Activated naive CD8-positive, alpha-beta T cell treated with anti-CD3 and anti-CD28 coated beads, Interleukin-2, amount 50 U/mL, for 16 hours (primary cell): ENCODE measurements around the gene PCCA.
"Not testable (repeated sequence)": the region's sequence is repeated elsewhere in the genome, so short reads cannot be mapped to it uniquely, and the experiment has no call there.

Experiments used
- DNase-seq: peaks from one replicate; pipeline ENCODE4 v3.0.0-alpha.2; 2020; ENCODE audit warnings: low read depth, low spot score

PCCA gene

DNA sequence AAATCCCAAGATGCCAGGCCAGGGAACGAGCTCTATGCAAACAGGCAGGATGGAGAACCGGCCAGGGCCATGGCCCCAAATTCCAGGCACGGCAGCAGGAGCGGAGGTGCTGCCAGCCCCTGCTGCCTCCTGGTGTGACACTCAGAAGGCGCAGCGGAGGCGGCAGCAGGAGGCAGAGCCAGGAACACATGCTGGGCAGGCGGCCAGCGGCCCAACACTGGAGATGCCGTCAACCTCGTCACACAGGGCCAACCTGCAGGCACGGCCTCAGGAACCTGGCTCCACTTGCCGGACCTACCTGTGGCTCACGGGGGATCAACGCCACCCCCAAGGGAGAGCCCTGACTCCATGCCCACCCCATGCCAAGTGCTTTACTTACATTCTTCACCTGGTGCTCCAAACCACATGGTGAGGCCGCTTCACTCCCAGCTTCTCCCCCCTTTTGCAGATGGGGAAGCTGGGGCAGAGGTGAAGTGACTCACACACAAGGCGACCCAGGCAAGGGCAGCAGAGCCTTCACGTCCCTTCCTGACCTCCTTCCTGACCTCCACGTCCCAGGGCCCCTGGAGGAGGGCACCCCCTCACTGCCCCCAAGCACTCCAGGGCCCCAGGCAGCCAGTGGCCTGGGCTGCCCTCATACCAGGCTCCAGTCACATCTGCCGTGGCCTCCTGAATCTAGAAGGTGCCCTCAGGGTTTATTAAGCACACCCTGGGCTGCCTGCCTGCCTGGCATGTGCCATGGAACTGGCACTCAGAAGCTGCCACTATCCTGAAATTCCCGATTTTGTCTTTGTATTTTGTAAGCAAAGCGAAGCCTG lies 456.2 kb downstream of the PCCA start:
- no peak for DNase-seq

DNA sequence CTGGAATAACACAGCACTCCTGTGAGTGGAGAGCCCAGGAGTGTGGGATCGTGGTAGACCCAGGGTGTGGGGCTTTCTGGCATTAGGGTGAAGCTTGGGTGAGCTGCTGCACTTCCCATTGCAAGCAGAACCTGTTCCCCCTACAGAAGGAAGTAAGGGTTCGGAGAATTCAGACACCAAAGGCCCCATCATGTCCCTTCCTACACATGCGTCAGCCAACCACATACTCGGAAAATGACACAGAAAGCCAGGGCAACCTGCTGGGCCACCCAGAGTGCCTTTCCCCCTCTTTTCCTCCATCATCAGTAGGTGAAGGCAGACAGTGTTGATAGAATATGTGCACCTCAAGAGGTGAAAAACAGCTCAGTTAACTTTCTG lies 456.8 kb downstream of the PCCA start:
- DNase-seq: no peak

GRCh38 chr13:100546713-100547405 lies 458.0 kb downstream of the PCCA start:
- no peak for DNase-seq

- DNase-seq: no peak
Measured at GRCh38 chr13:100547791-100548201, 458.9 kb downstream of the PCCA start.

GRCh38 chr13:100549316-100549715 lies 460.4 kb downstream of the PCCA start:
- DNase-seq: no peak

GRCh38 chr13:100552755-100553154 lies 463.9 kb downstream of the PCCA start:
- no peak for DNase-seq

DNA sequence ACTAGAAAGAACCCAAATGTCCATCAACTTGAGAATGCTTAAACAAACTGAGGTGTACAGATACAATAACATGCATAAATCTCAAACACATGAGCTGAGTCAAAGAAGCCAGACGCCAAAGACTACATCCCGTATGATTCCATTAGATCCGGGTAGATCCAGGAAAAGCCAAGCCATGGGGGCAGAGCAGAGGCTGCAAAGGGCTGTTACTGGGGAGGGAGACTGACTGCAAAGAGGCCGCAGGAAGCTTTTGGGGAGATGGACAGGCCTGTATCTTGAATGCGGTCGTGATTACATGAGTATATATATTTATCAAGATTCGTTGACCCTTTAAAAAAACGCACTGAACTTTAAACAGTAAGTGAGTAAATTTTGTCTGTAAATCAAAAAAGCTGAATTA lies 471.0 kb downstream of the PCCA start:
- DNase-seq: no peak

GRCh38 chr13:100560498-100561157 lies 471.7 kb downstream of the PCCA start:
- no peak for DNase-seq

- no peak for DNase-seq
Measured at GRCh38 chr13:100561158-100561499, 472.2 kb downstream of the PCCA start.

GRCh38 chr13:100561599-100562204 lies 472.8 kb downstream of the PCCA start:
- DNase-seq: no peak

- DNase-seq: no peak
Measured at GRCh38 chr13:100563779-100564178, 474.9 kb downstream of the PCCA start.

DNA sequence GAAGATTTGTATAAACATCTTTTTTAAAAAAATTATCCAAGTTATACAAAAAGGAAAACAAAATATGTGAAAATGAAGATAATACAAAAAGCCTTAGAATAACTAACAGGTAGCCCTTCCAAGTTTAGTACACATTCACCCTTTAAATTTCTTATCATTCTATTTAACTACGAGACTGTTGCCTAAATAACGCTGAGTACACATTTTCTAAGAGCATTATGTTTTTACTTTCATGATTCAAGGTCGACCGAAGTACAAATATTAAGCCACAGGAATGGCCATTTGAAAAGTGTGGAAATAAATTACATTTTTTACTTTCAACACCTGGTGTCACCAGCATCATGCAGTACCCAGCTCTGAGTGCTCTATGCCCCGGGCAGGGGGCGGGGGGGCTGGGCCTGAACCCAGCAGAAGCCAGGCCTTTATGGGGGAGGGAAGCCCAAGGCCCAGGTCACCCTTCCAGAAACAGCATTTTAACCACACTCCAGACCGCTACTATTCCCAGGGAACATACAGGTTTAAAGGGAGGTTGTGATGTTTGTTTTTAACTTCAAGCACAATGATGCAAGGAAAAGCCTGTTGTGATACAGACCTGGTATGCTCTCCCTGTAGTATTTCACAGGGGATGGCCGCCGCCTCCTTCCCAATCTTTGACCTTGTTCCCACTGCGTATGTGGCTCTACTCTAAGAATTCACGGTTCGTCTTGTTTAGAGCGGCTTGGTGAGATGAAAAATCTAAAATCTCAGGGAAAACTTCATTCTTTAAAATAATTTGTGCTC lies 475.7 kb downstream of the PCCA start:
- DNase-seq: no peak

DNA sequence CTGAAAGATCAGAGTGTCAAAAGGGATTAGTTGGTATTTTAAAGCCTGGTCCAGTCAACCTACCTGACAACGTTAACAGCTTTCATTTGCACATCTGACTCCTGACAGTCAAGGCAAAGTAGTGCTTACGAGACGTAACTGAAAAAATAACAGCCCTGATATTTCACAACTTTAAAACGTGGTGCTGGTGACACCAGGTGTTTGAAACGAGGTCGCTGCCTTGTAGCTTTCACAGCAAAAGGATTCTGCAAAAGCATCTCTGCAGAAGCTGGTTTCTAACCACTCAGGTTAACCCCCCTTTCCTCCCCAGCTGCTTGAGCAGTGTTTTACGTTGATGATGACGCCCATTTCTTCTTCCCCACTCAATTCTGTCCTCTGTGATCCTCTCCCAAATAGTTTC lies 476.4 kb downstream of the PCCA start:
- DNase-seq: no peak

- DNase-seq: no peak
Measured at GRCh38 chr13:100566543-100566942, 477.6 kb downstream of the PCCA start.

DNA sequence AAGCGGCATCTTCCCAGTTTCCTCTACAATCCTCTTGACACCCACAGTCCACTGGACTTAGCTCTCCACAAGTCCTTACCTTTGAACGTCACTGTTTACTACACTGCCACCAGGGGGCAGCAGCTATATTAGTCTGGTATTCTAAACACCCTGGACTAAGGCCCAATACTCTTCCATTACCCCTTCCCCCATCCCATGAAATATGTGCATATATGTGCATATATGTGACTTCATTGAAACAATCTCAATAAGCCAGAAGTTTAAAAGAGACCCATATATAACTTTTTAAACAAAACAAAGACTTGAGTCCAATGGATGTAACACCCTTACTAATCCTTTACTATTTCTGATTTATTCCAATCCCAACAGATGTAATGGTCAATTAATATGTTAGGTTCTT lies 484.2 kb downstream of the PCCA start:
- peak; percentile 49 for DNase-seq

DNA sequence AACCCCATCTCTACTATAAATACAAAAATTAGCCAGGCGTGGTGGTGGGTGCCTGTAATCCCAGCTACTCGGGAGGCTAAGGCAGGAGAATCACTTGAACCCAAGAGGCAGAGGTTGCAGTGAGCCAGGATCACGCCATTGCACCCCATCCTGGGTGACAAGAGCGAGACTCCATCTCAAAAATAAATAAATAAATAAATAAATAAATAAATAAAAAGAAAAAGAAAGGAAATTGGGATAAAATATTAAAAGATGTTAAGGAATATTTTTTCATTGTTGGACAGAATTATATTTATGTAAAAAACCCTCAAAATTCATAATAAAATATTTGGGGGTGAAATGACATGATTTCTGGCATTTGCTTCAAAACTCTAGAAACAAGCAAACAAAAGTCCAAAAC lies 488.3 kb downstream of the PCCA start:
- not testable (repeated sequence) for DNase-seq
